Tongue (tissue), 2 donors: Measurements from ENCODE around the gene GJB1. TPM values are rescaled to one million over a fixed set of nuclear protein-coding genes. Genes with fewer than 3 reads are reported as not detected.
A peak's percentile ranks its signal among the peaks of the same experiment; 100 is the strongest.

Source experiments
- DNase-seq: peaks from one replicate; pipeline ENCODE4 v3.0.0-alpha.2; 2015
- total RNA-seq: library from RNA; depleted of rRNA; stranded (reverse); fragments of >200 nt; gene quantifications from one replicate; pipeline ENCODE4 v1.2.3, GENCODE V29; 2014

Gene GJB1
- total RNA-seq, 1 donor from 2014 or later = 0.41 TPM

GRCh38 chrX:71215338-71215912 is 7.6 kb upstream of the GJB1 start:
- DNase-seq = no peak

DNA sequence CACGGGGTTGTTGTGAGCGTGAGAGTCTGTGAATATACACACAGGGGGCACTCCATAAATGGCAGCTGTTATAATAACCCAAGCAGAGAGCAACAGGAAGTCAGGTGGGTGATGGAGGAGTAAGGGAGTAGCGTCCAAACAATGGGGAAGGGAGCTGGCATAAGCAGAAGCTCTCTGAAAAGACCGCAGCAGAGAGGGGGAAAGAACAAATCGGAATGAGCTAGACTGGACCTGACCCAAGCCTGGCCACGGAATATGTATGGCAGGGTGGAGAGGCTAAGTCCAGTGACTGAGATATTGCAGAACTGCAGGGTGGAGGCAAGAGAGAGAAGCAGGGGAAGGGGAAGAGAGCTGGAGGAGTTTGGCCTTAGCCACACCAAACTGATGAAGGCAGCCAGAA is 6.5 kb upstream of the GJB1 start:
- DNase-seq = peak; percentile 6

DNA sequence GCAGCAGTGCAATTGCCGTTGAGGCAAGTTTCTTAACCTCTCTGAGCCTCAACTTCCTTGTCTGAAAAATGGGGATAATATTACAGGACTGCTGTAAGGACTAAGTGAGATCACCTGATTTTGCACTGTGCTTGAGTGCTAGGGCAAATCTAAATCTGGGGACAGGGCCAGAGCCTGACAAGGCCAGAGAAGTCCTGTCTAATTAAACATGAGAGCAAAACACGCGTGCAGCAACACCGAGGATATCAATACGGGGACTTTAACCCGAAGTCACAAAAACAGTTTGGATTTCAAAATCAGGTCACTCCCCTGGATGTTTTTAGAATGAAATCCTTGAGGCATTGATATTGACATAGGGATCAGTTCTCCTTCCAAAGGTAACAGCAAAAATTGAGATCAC is 5.7 kb upstream of the GJB1 start:
- DNase-seq = no peak

DNA sequence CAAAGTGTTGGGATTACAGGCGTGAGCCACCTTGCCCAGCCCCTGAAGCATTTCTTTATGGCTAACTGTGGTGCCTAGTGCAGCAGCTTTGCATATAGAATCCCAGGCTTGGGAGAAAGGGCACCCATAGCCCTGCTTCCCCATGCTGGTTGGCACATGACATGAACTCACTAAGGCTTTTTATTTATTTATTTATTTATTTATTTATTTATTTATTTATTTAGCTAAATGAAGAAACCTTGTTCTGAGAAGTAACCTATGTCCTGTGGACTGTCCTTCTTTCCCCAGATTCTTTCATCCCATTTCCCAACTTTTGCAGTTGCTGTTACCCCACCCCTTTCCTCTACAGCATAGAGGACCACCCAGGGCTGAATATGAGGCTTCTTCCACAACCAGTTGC is 1.9 kb upstream of the GJB1 start:
- DNase-seq = no peak

- DNase-seq = no peak
These were observed 1.2 kb downstream of the GJB1 start for GRCh38 chrX:71224098-71224708.

GRCh38 chrX:71225009-71225408 is 2.0 kb downstream of the GJB1 start:
- no peak for DNase-seq

- DNase-seq = no peak
These were observed 2.7 kb downstream of the GJB1 start for GRCh38 chrX:71225676-71226075.

DNA sequence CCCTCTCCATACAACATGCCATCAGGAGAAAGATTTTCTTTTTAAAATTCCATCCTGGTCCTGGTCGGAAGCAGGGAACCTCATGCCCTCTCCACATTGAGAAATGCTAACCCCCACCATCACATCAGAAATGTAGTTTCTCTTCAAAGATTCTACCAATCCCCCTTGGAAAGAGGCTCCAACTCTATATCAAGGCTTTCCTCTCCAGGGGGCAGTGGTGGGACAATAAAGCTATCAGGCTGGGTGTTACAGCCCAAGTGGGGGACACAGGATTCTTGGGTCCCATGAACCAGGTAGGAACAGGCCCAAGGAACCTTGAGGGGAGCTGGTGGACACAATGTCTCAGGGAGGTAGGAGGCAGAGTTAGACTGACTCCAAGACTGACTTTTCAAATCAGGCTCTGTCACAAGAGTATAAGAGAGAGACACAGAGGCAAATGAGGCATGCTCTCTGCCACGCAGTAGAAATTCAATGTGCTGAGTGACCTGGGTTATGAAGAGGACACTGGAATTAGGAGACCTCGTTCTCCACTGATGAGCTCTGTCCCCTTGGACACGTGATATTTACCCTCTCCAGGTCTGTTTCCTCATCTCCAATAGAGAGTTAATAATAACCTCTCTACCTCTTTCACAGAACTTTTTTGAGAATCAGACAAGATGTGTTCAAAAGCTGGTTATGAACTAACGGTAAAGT is 4.5 kb downstream of the GJB1 start:
- no peak for DNase-seq

DNA sequence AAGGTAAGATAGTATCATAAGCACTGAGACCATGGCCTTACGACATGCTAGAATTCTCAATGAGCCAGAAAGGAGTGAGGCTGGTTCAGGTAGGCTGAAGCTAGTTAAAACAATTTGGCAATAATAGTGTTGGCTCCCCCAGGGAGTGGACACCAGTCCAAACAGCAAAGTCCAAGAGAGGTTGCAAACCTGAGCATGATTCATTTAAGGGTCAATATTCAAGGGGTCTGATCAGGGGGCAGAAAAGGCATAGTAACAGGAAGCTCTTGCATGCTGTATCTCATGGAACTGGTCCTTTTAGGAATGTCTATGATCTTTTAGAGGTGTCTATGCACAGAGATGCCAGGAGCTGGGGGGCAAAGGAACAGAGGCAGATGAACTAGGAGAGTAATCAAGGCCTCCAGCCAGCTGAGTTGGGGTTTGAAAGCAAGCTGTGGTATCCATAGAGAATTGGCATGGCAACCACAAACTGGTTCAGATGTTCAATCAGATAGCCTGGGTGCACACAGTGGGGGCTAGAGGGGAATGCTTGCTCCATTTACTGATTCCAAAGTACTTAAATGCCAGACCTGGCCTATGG is 5.1 kb downstream of the GJB1 start:
- DNase-seq = no peak

GRCh38 chrX:71235482-71235881 is 12.5 kb downstream of the GJB1 start:
- no peak for DNase-seq

DNA sequence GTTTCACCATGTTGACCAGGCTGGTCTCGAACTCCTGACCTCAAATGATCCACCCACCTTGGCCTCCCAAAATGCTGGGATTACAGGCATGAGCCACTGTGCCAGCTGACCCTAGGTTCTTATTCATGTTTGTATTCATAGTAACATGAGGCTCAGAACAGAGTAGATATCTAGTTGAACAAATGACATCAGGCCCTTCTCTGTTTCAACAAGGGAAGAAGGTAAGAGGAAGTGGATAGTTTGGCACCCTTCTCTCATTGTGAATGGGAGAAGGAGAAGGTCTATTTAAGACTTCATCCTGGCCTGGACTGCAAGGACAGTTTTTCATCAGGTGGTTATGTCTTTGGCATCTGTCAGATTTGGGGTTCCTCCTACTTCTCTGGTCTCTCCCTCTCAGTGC is 13.8 kb downstream of the GJB1 start:
- no peak for DNase-seq

DNA sequence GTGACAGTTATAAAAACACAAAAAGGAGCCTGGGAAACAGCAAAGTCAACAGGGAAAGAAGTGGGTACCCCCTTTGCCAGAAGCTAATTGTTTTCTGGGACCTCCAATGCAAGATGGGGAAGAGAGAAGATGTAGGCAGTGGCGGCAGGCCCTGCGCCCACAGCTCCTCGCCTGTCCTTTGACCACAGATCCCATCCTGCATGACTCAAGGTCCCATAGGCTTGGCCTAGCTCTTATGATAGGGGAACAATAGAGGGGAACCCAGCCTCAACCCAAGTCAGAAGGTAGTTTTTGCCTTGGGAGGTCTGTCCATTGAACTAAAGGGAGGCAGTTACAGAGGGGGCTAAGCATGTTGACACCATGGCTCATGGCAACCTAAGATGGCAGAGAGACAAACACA is 16.8 kb downstream of the GJB1 start:
- DNase-seq = no peak

DNA sequence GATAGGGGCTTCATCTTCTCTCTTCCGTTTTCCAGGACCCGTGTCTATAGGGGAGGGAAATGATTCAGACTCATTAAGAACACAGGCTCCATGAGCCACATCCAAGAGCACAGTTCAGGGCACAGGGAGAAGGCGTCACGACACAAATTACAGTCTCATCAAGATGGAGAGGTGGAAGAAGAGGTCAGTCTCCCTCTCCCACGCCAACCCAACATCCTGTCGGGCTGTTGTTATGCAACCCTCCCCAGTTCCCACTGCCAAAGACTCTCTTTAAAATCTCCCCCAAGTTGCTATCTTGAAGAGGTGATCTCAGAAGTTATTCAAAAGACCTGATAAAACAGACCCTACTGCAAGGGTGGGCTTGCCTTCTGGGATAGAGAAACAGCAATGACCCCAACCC is 18.3 kb downstream of the GJB1 start:
- no peak for DNase-seq

- no peak for DNase-seq
These were observed 21.5 kb downstream of the GJB1 start for GRCh38 chrX:71244359-71245128.

DNA sequence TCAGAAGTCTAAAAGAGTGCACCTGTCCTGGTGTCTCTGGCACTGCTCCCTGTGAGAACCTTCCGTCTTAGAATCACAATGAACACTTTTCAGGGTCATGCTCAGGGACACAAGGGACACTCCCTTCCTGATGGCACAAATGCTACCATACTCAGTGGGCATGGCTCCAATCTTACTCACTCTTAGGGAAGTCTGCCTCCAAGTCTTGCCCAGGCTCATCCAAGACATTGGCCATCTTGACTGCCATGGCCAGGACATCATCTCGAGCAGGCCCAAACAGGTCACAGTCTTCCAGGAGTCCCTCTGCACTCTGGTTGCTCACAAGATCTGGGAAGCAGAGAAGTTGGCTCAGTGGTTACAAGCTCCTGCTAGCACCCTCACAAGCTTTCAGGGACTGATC is 22.1 kb downstream of the GJB1 start:
- no peak for DNase-seq

GRCh38 chrX:71250841-71251240 is 27.8 kb downstream of the GJB1 start:
- no peak for DNase-seq

GRCh38 chrX:71251466-71251973 is 28.5 kb downstream of the GJB1 start:
- no peak for DNase-seq

DNA sequence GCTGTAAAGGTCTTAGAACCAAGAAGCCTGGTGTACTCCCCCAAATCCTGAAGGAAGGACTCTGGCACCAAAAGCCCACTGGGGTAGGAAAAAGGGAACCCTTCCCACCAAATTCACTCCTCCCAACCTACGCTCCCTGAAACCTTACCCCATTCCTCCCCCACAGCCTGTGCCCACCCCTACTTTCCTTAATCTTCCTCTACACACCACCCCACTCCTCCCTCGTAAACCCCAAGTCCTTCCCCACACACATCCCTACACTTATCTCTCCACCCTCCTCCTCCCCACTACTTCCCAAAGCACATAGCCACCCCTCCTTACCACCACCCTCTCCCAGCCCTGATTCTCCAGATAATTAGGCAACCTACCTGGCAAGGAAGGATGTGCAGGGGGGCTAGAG is 29.2 kb downstream of the GJB1 start:
- no peak for DNase-seq

- peak; percentile 72 for DNase-seq
These were observed 30.4 kb downstream of the GJB1 start for GRCh38 chrX:71253253-71254091.

- peak; percentile 93 for DNase-seq
These were observed 31.3 kb downstream of the GJB1 start, which contains the start of gene ZMYM3 for GRCh38 chrX:71254092-71254963. Gene ZMYM3 (minus strand): TSS chrX:71254140. CDS start chrX:71253255, 885 bp downstream.

GRCh38 chrX:71256051-71256450 is 33.0 kb downstream of the GJB1 start:
- DNase-seq = no peak
